ENCODE data around the gene UPK3A. TPM values are rescaled to one million over a fixed set of nuclear protein-coding genes. Genes with fewer than 3 reads are reported as not detected.

UPK3A gene
- total and polyA plus RNA-seq, 2 of the 13 experiments (the other 11 are each of a cell fraction or from before 2014, with no cell fraction given), result 10.5 to 13.8 TPM

- TF ChIP-seq BCLAF1 (IDR thresholded peaks at IDR 0.05), result no peak
- peak; percentile 77 for TF ChIP-seq RBFOX2 (IDR thresholded peaks at IDR 0.05; ENCODE audit: low read depth, low read length)
- no peak for TF ChIP-seq ZBTB25 (CRISPR knock-in tag; IDR thresholded peaks at IDR 0.05)
- TF ChIP-seq KMT2B (CRISPR knock-in tag; IDR thresholded peaks at IDR 0.05), result no peak
- TF ChIP-seq, protein P1, sequence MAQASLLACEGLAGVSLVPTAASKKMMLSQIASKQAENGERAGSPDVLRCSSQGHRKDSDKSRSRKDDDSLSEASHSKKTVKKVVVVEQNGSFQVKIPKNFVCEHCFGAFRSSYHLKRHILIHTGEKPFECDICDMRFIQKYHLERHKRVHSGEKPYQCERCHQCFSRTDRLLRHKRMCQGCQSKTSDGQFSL (CRISPR knock-in tag; IDR thresholded peaks at IDR 0.05), result no peak; the same call in 1 of the 2 replicates
- TF ChIP-seq, protein P2, sequence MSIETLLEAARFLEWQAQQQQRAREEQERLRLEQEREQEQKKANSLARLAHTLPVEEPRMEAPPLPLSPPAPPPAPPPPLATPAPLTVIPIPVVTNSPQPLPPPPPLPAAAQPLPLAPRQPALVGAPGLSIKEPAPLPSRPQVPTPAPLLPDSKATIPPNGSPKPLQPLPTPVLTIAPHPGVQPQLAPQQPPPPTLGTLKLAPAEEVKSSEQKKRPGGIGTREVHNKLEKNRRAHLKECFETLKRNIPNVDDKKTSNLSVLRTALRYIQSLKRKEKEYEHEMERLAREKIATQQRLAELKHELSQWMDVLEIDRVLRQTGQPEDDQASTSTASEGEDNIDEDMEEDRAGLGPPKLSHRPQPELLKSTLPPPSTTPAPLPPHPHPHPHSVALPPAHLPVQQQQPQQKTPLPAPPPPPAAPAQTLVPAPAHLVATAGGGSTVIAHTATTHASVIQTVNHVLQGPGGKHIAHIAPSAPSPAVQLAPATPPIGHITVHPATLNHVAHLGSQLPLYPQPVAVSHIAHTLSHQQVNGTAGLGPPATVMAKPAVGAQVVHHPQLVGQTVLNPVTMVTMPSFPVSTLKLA (IDR thresholded peaks at IDR 0.05), result no peak
- peak; percentile 46 for TF ChIP-seq SALL1 (CRISPR knock-in tag; IDR thresholded peaks at IDR 0.05)
- TF ChIP-seq, protein P3, sequence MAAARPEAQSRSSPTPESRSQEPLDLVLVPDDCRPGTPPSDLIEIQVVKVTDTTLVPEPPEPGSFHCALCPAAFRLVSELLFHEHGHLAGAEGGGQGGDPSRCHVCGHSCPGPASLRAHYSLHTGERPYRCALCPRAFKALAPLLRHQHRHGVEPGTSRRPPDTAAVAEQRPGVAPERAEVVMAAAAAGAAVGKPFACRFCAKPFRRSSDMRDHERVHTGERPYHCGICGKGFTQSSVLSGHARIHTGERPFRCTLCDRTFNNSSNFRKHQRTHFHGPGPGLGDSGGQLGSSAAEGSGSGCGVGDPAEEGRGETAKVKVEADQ (CRISPR knock-in tag; IDR thresholded peaks at IDR 0.05; ENCODE audit: borderline replicate concordance), result 0 out of 2 replicates have a peak, but pooled peaks have one; percentile 34
- 0 out of 2 replicates have a peak, but pooled peaks have one; percentile 62 for TF ChIP-seq ZSCAN12 (CRISPR knock-in tag; IDR thresholded peaks at IDR 0.05)
- TF ChIP-seq DRAP1 (CRISPR knock-in tag; IDR thresholded peaks at IDR 0.05), result peak; percentile 10; the same call in 1 of the 2 replicates
- peak; percentile 51; the same call in 1 of the 2 replicates for TF ChIP-seq ARNT2 (CRISPR knock-in tag; IDR thresholded peaks at IDR 0.05; ENCODE audit: low read depth)
- TF ChIP-seq ZMAT3 (CRISPR knock-in tag; conservative IDR thresholded peaks at IDR 0.05), result peak; percentile 73; the same call in 1 of the 2 replicates
- TF ChIP-seq ATAD3A (CRISPR knock-in tag; IDR thresholded peaks at IDR 0.05), result no peak
- peak; percentile 16; the same call in 1 of the 2 replicates for TF ChIP-seq TGIF2 (CRISPR knock-in tag; IDR thresholded peaks at IDR 0.05)
- no peak for TF ChIP-seq CBX5 (CRISPR knock-in tag; IDR thresholded peaks at IDR 0.05; ENCODE audit: borderline replicate concordance)
- TF ChIP-seq ZSCAN9 (CRISPR knock-in tag; IDR thresholded peaks at IDR 0.05; ENCODE audit: borderline replicate concordance), result no peak
- peak; percentile 71; the same call in 1 of the 2 replicates for TF ChIP-seq SIN3A (IDR thresholded peaks at IDR 0.05; ENCODE audit: borderline replicate concordance, low read depth, low read length)
- no peak; the same call in 1 of the 2 replicates for TF ChIP-seq MYPOP (CRISPR knock-in tag; IDR thresholded peaks at IDR 0.05)
Observed at GRCh38 chr22:45268958-45269844, 15.5 kb upstream of the UPK3A start (continued).
